ENCODE results near the gene ZNF48. TPM values are rescaled to one million over a fixed set of nuclear protein-coding genes. Genes with fewer than 3 reads are reported as not detected.

ZNF48 gene
- total RNA-seq, 4 donors from 2014 or later = 2.8 to 5.9 (median 4.5) TPM

- intact Hi-C loops (cut with DNase I) = no loop called here
- DNase-seq = no peak
- Histone ChIP-seq H3K4me3 (no peak overlapping the region), H3K4me1 (peaks cover 5 to 64% (median 26%) of the 10 kb centered on the region in 3 donors), H3K27ac (peak overlapping the region; percentile 83 to 90 (median 87)), H3K27me3 (no peaks in the 10 kb centered on the region), H3K9me3 (no peaks in the 10 kb centered on the region), H3K36me3 (peaks cover 0 to 18% (median 0%) of the 10 kb centered on the region in 3 donors)
- no peak for TF ChIP-seq CTCF (IDR thresholded peaks at IDR 0.05)
- 77 to 83% methylated on average over 7 to 13 of the region's 23 CpGs for WGBS, 2 donors
Observed at GRCh38 chr16:30398661-30399434, 3.6 kb downstream of the ZNF48 start.

GRCh38 chr16:30399435-30400186 lies 4.4 kb downstream of the ZNF48 start:
- Histone ChIP-seq H3K27me3 (no peaks in the 10 kb centered on the region), H3K36me3 (peaks cover 0 to 18% (median 0%) of the 10 kb centered on the region in 3 donors), H3K9me3 (no peaks in the 10 kb centered on the region), H3K4me3 (peak overlapping the region; percentile 63 to 67 (median 65)), H3K4me1 (peaks cover 5 to 58% (median 22%) of the 10 kb centered on the region in 3 donors), H3K27ac (peak overlapping the region; percentile 83 to 90 (median 87))
- DNase-seq = no peak
- intact Hi-C loops (cut with DNase I) = no loop called here
- whole genome bisulfite sequencing, 2 donors = 10 to 19% methylated on average over 6 to 10 of the region's 12 CpGs
- TF ChIP-seq CTCF (IDR thresholded peaks at IDR 0.05) (no peak), POLR2A (IDR thresholded peaks at IDR 0.05) (no peak)

DNA sequence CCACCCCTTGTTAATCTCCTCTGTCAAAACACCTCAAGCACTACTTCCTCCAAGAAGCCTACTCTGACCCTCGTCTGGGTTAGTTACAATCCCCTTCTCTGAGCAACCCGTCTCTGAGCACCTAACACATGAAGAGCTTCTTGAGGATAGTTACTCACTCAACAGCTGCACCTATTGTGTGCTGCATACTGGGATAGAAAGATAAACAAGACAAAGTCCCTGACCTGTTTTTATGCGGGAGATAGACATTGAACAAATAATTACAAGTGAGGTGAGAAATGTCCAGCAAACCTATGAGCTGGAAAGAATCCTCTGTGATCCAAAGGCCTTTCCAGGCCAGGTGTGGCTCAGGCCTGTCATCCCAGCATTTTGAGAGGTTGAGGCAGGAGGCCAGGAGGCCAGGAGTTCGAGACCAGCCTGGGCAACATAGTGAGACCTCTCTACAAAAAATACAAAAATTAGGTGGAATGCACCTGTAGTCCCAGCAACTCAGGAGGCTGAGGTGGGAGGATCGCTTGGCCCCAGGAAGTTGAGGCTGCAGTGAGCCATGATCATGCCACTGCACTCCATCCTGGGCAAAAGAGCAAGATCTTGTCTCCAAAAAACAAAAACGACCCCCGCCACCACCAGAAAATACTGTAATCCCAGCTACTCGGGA lies 6.7 kb downstream of the ZNF48 start:
- Histone ChIP-seq H3K27ac (no peak overlapping the region), H3K4me3 (no peak overlapping the region), H3K36me3 (peaks cover 0 to 18% (median 0%) of the 10 kb centered on the region in 3 donors), H3K4me1 (peaks cover 0 to 45% (median 14%) of the 10 kb centered on the region in 3 donors), H3K27me3 (no peaks in the 10 kb centered on the region), H3K9me3 (no peaks in the 10 kb centered on the region)
- WGBS, 2 donors = 71 to 79% methylated on average over 8 of the region's 8 CpGs
- intact Hi-C loops (cut with DNase I) = no loop called here
- DNase-seq = no peak
- TF ChIP-seq POLR2A (IDR thresholded peaks at IDR 0.05) (no peak), CTCF (IDR thresholded peaks at IDR 0.05) (no peak)

DNA sequence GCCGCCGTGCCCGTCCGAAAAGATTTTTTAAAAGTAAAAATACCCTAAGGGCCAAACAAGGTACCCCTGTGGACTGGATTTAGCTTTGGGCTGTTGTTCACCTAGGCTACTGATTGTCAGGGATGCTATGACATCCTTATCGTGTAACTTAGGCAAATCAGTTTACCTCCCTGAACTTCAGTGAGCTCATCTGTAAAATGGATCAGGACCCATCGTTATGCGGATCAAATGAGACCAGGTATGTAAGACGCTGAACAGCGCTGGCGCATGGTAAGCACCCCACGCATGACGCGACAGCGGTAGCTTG lies 11.5 kb downstream of the ZNF48 start:
- peaks cover 14 to 32% (median 26%) of the 10 kb centered on the region in 3 donors for H3K4me1 ChIP-seq
- 13 to 23% methylated on average over 14 of the region's 14 CpGs for WGBS, 2 donors
- H3K27ac ChIP-seq = peak overlapping the region; percentile 85 to 95 (median 89)
- H3K9me3 ChIP-seq = no peaks in the 10 kb centered on the region
- DNase-seq = no peak
- no peak for TF ChIP-seq POLR2A (IDR thresholded peaks at IDR 0.05)
- intact Hi-C loops (cut with DNase I) = no loop called here
- peak overlapping the region; percentile 63 to 90 (median 68) for H3K4me3 ChIP-seq
- H3K27me3 ChIP-seq = no peaks in the 10 kb centered on the region
- peaks cover 0 to 6% (median 0%) of the 10 kb centered on the region in 3 donors for H3K36me3 ChIP-seq

GRCh38 chr16:30407102-30407803 lies 12.0 kb downstream of the ZNF48 start, which contains the start of gene ZNF771:
Gene ZNF771, plus strand, starts transcription at chr16:30407606. Its CDS starts 448 bp downstream, at chr16:30408054.
- Histone ChIP-seq H3K4me3 (peak within 1 kb of the TSS; percentile 63 to 90 (median 68)), H3K27ac (peak within 1 kb of the TSS; percentile 85 to 95 (median 89)), H3K9me3 (no peaks in the 10 kb centered on the region), H3K36me3 (peaks cover 0 to 11% (median 0%) of the 10 kb centered on the region in 3 donors), H3K27me3 (no peaks in the 10 kb centered on the region), H3K4me1 (peaks cover 14 to 32% (median 26%) of the 10 kb centered on the region in 3 donors)
- DNase-seq = peak; percentile 51
- WGBS, 2 donors = 0 to 1% methylated on average over 17 to 22 of the region's 65 CpGs
- intact Hi-C loops (cut with DNase I) = no loop called here
- TF ChIP-seq POLR2A (IDR thresholded peaks at IDR 0.05) (peak in 2 of 4 donors; percentile 54 to 62), CTCF (IDR thresholded peaks at IDR 0.05) (peak in 2 of 6 experiments; percentile 6 to 19)

Measured in esophagus squamous epithelium (tissue), 5 donors.